K562 (cell line): Measurements from ENCODE around the gene LRMDA. TPM values are rescaled to one million over a fixed set of nuclear protein-coding genes. Genes with fewer than 3 reads are reported as not detected.

ENCODE experiments used
- ATAC-seq: fragments of 200-7000 bp; cut with Tn5 transposase; 3 replicates; pipeline ENCODE4 v1.9.1; 2020; ENCODE audit warnings: moderate library complexity
- BruUV-seq: library from RNA; stranded (reverse); fragments of 400-500 nt; replicated peaks from 2 replicates; lab custom pipeline; 2021; lab: Mats Ljungman, UMichigan
- CTCF ChIA-PET: fragments of 300-600 bp; formaldehyde crosslinking; extraction: SDS; loops from one replicate; lab custom pipeline; 2021; ENCODE audit warnings: low intra/inter-chr PET ratio; lab: Yijun Ruan, JAX
- POLR2A ChIA-PET: fragments of 300-600, 350-650 bp; sonication (Branson Sonifier 250); formaldehyde crosslinking; extraction: SDS; loops from one replicate; lab custom pipeline; 2021; ENCODE audit warnings: antibody characterized with exemption, inconsistent platforms; lab: Yijun Ruan, JAX
- DNase-seq, 4 experiments: peaks; one replicate each; pipeline versions ENCODE4 v3.0.0 to v3.0.0-alpha.2; 2011 to 2018; ENCODE audit warnings: low spot score in 3 of 4, mixed read lengths in 3 of 4; ENCODE audit errors: extremely low read depth in 1 of 4
- FAIRE-seq: peaks from 2 replicates; lab custom pipeline; 2011; peaks lifted over from hg19 to GRCh38; lab: Jason Lieb, UNC
- H2AFZ ChIP-seq: 2 replicates; pipeline ENCODE4 v1.6.0; 2011; ENCODE audit warnings: low read depth, low read length, control low read depth, inconsistent platforms
- H3K27ac ChIP-seq: fragments of 200-600 bp; 3 replicates; pipeline ENCODE4 v1.8.0; 2011; ENCODE audit warnings: low read depth, mild to moderate bottlenecking, control low read depth, inconsistent platforms, low read length, moderate library complexity, mixed read lengths; ENCODE audit errors: extremely low read depth
- H3K27me3 ChIP-seq, 2 experiments: fragments of 300-600 bp in 1 of 2; 2 replicates in 1 of 2; 3 replicates in 1 of 2; pipeline versions ENCODE4 v1.6.0 to v1.8.0; 2011; ENCODE audit warnings: inconsistent platforms in 2 of 2, low read length in 2 of 2, mild to moderate bottlenecking in 1 of 2, mixed read lengths in 1 of 2, moderate library complexity in 1 of 2; ENCODE audit not compliant: control insufficient read depth in 2 of 2, insufficient read depth in 2 of 2
- H3K36me3 ChIP-seq: fragments of 300-600 bp; 3 replicates; pipeline ENCODE4 v1.8.0; 2011; ENCODE audit warnings: mild to moderate bottlenecking, low read length, inconsistent platforms; ENCODE audit not compliant: control insufficient read depth, insufficient read depth
- H3K4me1 ChIP-seq, 2 experiments: fragments of 200-600 bp in 1 of 2; replicated peaks in 1 of 2; 2 replicates in 1 of 2; 3 replicates in 1 of 2; pipeline versions ENCODE4 v1.5.1 to v1.8.0; 2011; ENCODE audit warnings: inconsistent platforms in 2 of 2, low read length in 2 of 2, mild to moderate bottlenecking in 1 of 2, mixed read lengths in 1 of 2, moderate library complexity in 1 of 2; ENCODE audit not compliant: control insufficient read depth in 2 of 2, insufficient read depth in 2 of 2
- H3K4me2 ChIP-seq: 2 replicates; pipeline ENCODE4 v1.6.1; 2011; ENCODE audit warnings: low read length, control low read depth, inconsistent platforms, mixed read lengths; ENCODE audit not compliant: insufficient read depth
- H3K4me3 ChIP-seq: fragments of 200-600 bp; sonication (generic), shearing (Covaris generic); 2 replicates; pipeline ENCODE4 v1.5.1; 2016; ENCODE audit warnings: control low read depth, inconsistent platforms
- H3K79me2 ChIP-seq: fragments of 200-600 bp; 3 replicates; pipeline ENCODE4 v1.8.0; 2011; ENCODE audit warnings: low read length, inconsistent platforms; ENCODE audit not compliant: control insufficient read depth, insufficient read depth
- H3K9ac ChIP-seq, 2 experiments: 2 replicates each; pipeline versions ENCODE4 v1.6.0 to v1.6.1; 2011; ENCODE audit warnings: low read depth in 2 of 2, low read length in 2 of 2, control low read depth in 1 of 2, inconsistent platforms in 1 of 2, mild to moderate bottlenecking in 1 of 2, mixed read lengths in 1 of 2; ENCODE audit not compliant: insufficient read depth in 1 of 2
- H3K9me1 ChIP-seq: one replicate; pipeline ENCODE4 v1.6.0; 2011; ENCODE audit warnings: inconsistent platforms, mild to moderate bottlenecking, low read length, moderate library complexity; ENCODE audit not compliant: control insufficient read depth, insufficient read depth
- H3K9me3 ChIP-seq: replicated peaks from 2 replicates; pipeline ENCODE4 v1.5.1; 2011; ENCODE audit warnings: low read depth, low read length, inconsistent platforms; ENCODE audit not compliant: control insufficient read depth, insufficient read depth
- H4K20me1 ChIP-seq: replicated peaks from 2 replicates; pipeline ENCODE4 v1.6.1; 2011; ENCODE audit warnings: low read length, inconsistent platforms, mixed read lengths; ENCODE audit not compliant: control insufficient read depth, insufficient read depth
- C11orf30 ChIP-seq: fragments of 450-650 bp; IDR thresholded peaks from 2 replicates; pipeline ENCODE4 v1.6.1; 2016; ENCODE audit warnings: low read depth, mild to moderate bottlenecking
- CBX2 ChIP-seq: fragments of 200-600 bp; sonication (generic); IDR thresholded peaks from one replicate; pipeline ENCODE4 v1.6.1; 2012; ENCODE audit warnings: mild to moderate bottlenecking, low read length, inconsistent platforms; ENCODE audit not compliant: insufficient read depth, poor library complexity, severe bottlenecking
- CHD2 ChIP-seq: IDR thresholded peaks from 2 replicates; pipeline ENCODE4 v1.6.1; 2011; ENCODE audit warnings: low read depth, low read length
- HDGF ChIP-seq: fragments of 450-650 bp; IDR thresholded peaks from 2 replicates; pipeline ENCODE4 v1.6.1; 2016
- HMGN3 ChIP-seq: IDR thresholded peaks from 2 replicates; pipeline ENCODE4 v1.6.1; 2011; ENCODE audit warnings: borderline replicate concordance, low read depth, mild to moderate bottlenecking, mixed read lengths, low read length; ENCODE audit not compliant: insufficient read length; ENCODE audit errors: extremely low read depth
- KDM1A ChIP-seq, 2 experiments: fragments of 450-650 bp; IDR thresholded peaks; 2 replicates each; pipeline ENCODE4 v1.6.1; 2016; ENCODE audit warnings: mild to moderate bottlenecking in 2 of 2
- KDM4B ChIP-seq, 2 experiments: fragments of 450-650 bp in 1 of 2; sonication (generic) in 1 of 2; IDR thresholded peaks; 2 replicates each; pipeline ENCODE4 v1.6.1; 2016 to 2017; ENCODE audit warnings: borderline replicate concordance in 2 of 2, antibody characterized with exemption in 1 of 2, low read depth in 1 of 2, mild to moderate bottlenecking in 1 of 2
- MCM5 ChIP-seq: fragments of 450-650 bp; IDR thresholded peaks from 2 replicates; pipeline ENCODE4 v1.6.1; 2016; ENCODE audit warnings: low read depth
- NCOA6 ChIP-seq: fragments of 450-650 bp; IDR thresholded peaks from 2 replicates; pipeline ENCODE4 v1.6.1; 2017; ENCODE audit warnings: mild to moderate bottlenecking
- RAD51 ChIP-seq: fragments of 450-650 bp; IDR thresholded peaks from 2 replicates; pipeline ENCODE4 v1.7.1; 2016; ENCODE audit warnings: low read depth, mild to moderate bottlenecking, borderline replicate concordance
- RHOXF2B ChIP-seq: fragments of 250-450 bp; sonication (Bioruptor Pico); conservative IDR thresholded peaks from 2 replicates; pipeline ENCODE4 v1.5.1; 2021
- ZNF121 ChIP-seq: sonication (generic); formaldehyde crosslinking; conservative IDR thresholded peaks from 2 replicates; pipeline ENCODE4 v1.8.0; 2022; ENCODE audit warnings: missing genetic modification reagents
- ZNF212 ChIP-seq: fragments of 450-650 bp; formaldehyde crosslinking; IDR thresholded peaks from 2 replicates; pipeline ENCODE4 v1.4.0; 2020; ENCODE audit warnings: mild to moderate bottlenecking
- WGBS: fragments of 100-300 bp; shearing (Covaris generic); methylation state at CpG from one replicate; pipeline ENCODE4 v1.1.6; 2016; ENCODE audit warnings: low coverage, mixed read lengths; ENCODE audit not compliant: insufficient coverage; ENCODE audit errors: missing lambda C conversion rate; 5-methylcytosine and 5-hydroxymethylcytosine counted together
- in situ Hi-C: fragments of 300-500 bp; cut with MboI; formaldehyde crosslinking; loops from 4 replicates; pipeline ENCODE4 v1.15.0; 2018; ENCODE audit warnings: inconsistent platforms, mixed read lengths
- intact Hi-C: fragments of 100-400 bp; cut with micrococcal nuclease; formaldehyde crosslinking; loops from 2 replicates; pipeline ENCODE4 v1.14.2; 2022
- polyA plus RNA-seq, 8 experiments: library from polyadenylated mRNA; depleted of rRNA in 4 of 8; stranded (reverse) in 5 of 8; unstranded in 3 of 8; fragments of >200 nt; fragmentation: Nextera tagmentation in 2 of 8; fragmentation: Illumina TruSeq in 1 of 8; extraction: Ambion mirVana in 2 of 8; extraction: Trizol in 1 of 8; gene quantifications; 2 replicates each; pipeline versions ENCODE4 v1.2.1 to v1.2.3, GENCODE V29; 2011 to 2014; ENCODE audit warnings: inconsistent platforms in 1 of 8, missing spikeins in 1 of 8
- total RNA-seq, 7 experiments: library from RNA; depleted of rRNA in 6 of 7; stranded (reverse); fragments of >200 nt in 6 of 7; fragmentation: Illumina TruSeq in 2 of 7; extraction: Trizol in 2 of 7; gene quantifications; 2 replicates each; pipeline versions ENCODE4 v1.2.1 to v1.2.3, GENCODE V29; 2011 to 2021; ENCODE audit warnings: low replicate concordance in 1 of 7
- TF ChIP-seq, protein P1 (sequence below): fragments of 250-450 bp; sonication (Bioruptor Pico); IDR thresholded peaks from 2 replicates; pipeline ENCODE4 v1.5.0; 2021
- TF ChIP-seq, protein P2 (sequence below), 3 experiments: fragments of 200-800 bp in 1 of 3; sonication (Bioruptor generic) in 1 of 3; sonication (generic) in 1 of 3; formaldehyde crosslinking in 1 of 3; IDR thresholded peaks; 2 replicates each; pipeline versions ENCODE4 v1.6.1 to v1.8.0; 2016 to 2022; ENCODE audit warnings: mild to moderate bottlenecking in 2 of 3, missing compliant biosample characterization in 2 of 3, missing genetic modification characterization in 2 of 3, missing genetic modification reagents in 1 of 3
- TF ChIP-seq, protein P3 (sequence below): fragments of 250-450 bp; sonication (Bioruptor Pico); IDR thresholded peaks from 2 replicates; pipeline ENCODE4 v1.8.0; 2022; ENCODE audit warnings: inconsistent platforms

Gene LRMDA
- total and polyA plus RNA-seq, 9 of the 15 experiments (the other 6 are each of a cell fraction or from before 2014, with no cell fraction given), result 0.25 TPM; not detected in 8

DNA sequence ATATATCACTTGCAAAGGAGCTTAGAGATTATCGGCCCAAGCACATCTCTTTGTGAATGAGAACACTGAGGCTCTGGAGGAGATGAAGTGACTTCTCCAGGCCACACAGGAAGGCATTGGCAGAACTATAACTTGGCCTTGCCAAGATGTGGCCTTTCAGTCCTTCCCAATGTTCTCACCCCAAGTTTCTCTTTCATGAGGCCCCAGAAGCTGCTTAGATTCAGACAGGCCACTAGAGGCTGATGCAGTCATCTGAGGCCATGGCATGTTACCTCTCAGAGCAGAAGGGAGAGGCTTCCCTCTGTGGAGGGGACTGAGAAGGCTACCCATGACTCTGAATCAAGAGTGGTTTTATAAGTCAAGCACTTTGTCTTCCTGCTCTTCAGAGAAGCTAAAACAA is 1003.7 kb downstream of the LRMDA start:
- BruUV-seq, result no TSS peak
- CTCF ChIA-PET, result no interaction called here

DNA sequence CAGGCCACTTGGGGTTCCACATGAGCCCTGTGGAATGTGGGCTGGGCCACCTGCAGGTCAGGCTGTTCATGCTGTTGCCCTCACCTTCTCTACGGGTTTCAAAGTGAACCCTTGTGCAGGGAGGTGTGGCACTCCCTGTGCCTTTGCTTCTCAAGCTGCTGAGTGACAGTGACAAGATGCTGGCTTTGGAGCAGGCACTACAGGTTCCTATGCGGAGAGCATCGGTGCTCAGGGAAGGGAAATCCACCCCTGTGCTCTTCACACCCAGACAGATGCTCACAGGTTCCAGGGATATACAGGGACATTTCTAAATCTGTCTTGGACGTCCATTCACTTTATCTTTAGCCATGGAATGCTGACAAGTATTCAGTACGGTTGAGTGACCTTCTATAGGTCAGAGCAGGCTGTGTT is 1005.0 kb downstream of the LRMDA start:
- Histone ChIP-seq H3K4me3 (no peak overlapping the region), H3K9ac (no peak overlapping the region), H3K9me1 (no peaks in the 10 kb centered on the region), H3K27me3 (no peaks in the 10 kb centered on the region), H3K36me3 (no peaks in the 10 kb centered on the region), H4K20me1 (no peaks in the 10 kb centered on the region), H3K79me2 (no peaks in the 10 kb centered on the region), H3K27ac (no peak overlapping the region), H3K9me3 (no peaks in the 10 kb centered on the region), H3K4me2 (no peak overlapping the region), H2AFZ (no peak overlapping the region), H3K4me1 (no peaks in the 10 kb centered on the region)
- WGBS, result 2% methylated on average over 4 of the region's 5 CpGs
- TF ChIP-seq ZNF121 (CRISPR knock-in tag), result no peak
- TF ChIP-seq, protein P1, sequence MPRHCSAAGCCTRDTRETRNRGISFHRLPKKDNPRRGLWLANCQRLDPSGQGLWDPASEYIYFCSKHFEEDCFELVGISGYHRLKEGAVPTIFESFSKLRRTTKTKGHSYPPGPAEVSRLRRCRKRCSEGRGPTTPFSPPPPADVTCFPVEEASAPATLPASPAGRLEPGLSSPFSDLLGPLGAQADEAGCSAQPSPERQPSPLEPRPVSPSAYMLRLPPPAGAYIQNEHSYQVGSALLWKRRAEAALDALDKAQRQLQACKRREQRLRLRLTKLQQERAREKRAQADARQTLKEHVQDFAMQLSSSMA (CRISPR knock-in tag), result no peak
- TF ChIP-seq, protein P2, sequence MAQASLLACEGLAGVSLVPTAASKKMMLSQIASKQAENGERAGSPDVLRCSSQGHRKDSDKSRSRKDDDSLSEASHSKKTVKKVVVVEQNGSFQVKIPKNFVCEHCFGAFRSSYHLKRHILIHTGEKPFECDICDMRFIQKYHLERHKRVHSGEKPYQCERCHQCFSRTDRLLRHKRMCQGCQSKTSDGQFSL (CRISPR knock-in tag; IDR thresholded peaks at IDR 0.05), result no peak
- TF ChIP-seq, protein P2 (tag; IDR thresholded peaks at IDR 0.05), result no peak
- TF ChIP-seq RHOXF2B (CRISPR knock-in tag), result no peak
- TF ChIP-seq HDGF, result no peak
- TF ChIP-seq RAD51, result no peak
- no peak for TF ChIP-seq HMGN3
- no peak for TF ChIP-seq KDM4B (IDR thresholded peaks at IDR 0.05; ENCODE audit: borderline replicate concordance in 2 of 2, low read depth in 1 of 2)
- TF ChIP-seq CHD2, result no peak
- DNase-seq, result no peak
- intact Hi-C loops, result no loop called here
- POLR2A ChIA-PET, result no interaction called here
- ATAC-seq, result no peak
- no peak for FAIRE-seq
- in situ Hi-C loops, result no loop called here
- BruUV-seq, result no TSS peak
- CTCF ChIA-PET, result no interaction called here

More for the DNA sequence above, 1003.7 kb downstream of the LRMDA start:
- FAIRE-seq (no peak), ATAC-seq (no peak), DNase-seq (no peak)
- Histone ChIP-seq H3K79me2 (no peaks in the 10 kb centered on the region), H3K4me2 (no peak overlapping the region), H3K9me3 (no peaks in the 10 kb centered on the region), H3K4me3 (no peak overlapping the region), H3K4me1 (no peaks in the 10 kb centered on the region), H4K20me1 (no peaks in the 10 kb centered on the region), H3K27me3 (no peaks in the 10 kb centered on the region), H3K9me1 (no peaks in the 10 kb centered on the region), H3K9ac (no peak overlapping the region), H2AFZ (no peak overlapping the region), H3K36me3 (no peaks in the 10 kb centered on the region), H3K27ac (no peak overlapping the region)
- WGBS, result 0% methylated on average over 1 of the region's 1 CpG
- in situ Hi-C loops (no loop called here), intact Hi-C loops (no loop called here)
- TF ChIP-seq MCM5, result no peak
- no peak for TF ChIP-seq NCOA6
- TF ChIP-seq, protein P3, sequence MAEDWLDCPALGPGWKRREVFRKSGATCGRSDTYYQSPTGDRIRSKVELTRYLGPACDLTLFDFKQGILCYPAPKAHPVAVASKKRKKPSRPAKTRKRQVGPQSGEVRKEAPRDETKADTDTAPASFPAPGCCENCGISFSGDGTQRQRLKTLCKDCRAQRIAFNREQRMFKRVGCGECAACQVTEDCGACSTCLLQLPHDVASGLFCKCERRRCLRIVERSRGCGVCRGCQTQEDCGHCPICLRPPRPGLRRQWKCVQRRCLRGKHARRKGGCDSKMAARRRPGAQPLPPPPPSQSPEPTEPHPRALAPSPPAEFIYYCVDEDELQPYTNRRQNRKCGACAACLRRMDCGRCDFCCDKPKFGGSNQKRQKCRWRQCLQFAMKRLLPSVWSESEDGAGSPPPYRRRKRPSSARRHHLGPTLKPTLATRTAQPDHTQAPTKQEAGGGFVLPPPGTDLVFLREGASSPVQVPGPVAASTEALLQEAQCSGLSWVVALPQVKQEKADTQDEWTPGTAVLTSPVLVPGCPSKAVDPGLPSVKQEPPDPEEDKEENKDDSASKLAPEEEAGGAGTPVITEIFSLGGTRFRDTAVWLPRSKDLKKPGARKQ (CRISPR knock-in tag), result no peak
- TF ChIP-seq CBX2, result no peak
- no peak for TF ChIP-seq KDM1A (IDR thresholded peaks at IDR 0.05)
- TF ChIP-seq C11orf30, result no peak
- no peak for TF ChIP-seq ZNF212 (CRISPR knock-in tag)
- POLR2A ChIA-PET, result no interaction called here
